ENCODE data around the gene RLIM.
"Not testable (repeated sequence)": the region's sequence is repeated elsewhere in the genome, so short reads cannot be mapped to it uniquely, and the experiment has no call there.

Gene RLIM, protein sequence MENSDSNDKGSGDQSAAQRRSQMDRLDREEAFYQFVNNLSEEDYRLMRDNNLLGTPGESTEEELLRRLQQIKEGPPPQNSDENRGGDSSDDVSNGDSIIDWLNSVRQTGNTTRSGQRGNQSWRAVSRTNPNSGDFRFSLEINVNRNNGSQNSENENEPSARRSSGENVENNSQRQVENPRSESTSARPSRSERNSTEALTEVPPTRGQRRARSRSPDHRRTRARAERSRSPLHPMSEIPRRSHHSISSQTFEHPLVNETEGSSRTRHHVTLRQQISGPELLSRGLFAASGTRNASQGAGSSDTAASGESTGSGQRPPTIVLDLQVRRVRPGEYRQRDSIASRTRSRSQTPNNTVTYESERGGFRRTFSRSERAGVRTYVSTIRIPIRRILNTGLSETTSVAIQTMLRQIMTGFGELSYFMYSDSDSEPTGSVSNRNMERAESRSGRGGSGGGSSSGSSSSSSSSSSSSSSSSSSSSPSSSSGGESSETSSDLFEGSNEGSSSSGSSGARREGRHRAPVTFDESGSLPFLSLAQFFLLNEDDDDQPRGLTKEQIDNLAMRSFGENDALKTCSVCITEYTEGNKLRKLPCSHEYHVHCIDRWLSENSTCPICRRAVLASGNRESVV

DNA sequence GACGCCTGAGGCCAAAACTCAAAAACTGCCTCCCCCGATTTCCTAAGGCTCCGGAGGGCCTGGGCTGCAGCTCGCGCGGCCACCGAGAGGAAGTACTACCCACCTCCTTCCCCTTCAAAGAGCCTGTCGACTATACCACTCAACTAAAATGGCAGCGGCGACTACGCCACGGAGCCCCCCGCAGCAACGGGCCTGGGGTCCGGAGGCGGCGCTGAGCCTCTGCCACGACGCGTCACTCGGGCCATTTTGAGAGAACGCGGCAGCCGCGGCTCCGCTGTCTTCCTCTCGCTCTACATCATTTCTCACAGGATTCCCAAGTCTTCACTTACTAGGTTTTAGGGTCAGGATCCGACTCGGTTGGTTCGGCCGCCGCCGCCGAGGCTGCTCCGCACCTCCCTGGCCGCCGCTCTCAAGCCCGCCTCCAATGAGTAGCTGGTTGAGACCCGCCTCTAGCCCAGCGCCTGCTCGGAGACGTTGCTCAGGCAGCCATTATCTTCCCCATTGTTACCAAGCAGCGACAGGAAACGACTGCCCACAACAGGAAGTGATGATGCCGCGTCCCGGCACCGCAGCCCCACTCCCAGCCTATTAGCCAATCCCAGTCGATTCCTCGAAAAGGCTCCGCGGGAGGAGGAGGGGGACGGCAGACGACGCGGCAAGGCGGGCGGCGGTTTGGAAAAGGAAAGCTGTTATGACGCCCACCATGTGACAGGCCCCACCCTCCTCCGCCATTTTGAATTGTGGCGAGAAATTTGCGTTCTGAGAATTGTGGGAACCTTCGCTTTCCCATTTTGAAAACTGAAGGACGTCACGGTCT is at the start of gene RLIM:
RLIM (minus strand) TSS at position 532 of the 817 bp plus-strand sequence. CDS start 18,647 bp downstream, outside the sequence.
- DNase-seq = peak; percentile 93

DNA sequence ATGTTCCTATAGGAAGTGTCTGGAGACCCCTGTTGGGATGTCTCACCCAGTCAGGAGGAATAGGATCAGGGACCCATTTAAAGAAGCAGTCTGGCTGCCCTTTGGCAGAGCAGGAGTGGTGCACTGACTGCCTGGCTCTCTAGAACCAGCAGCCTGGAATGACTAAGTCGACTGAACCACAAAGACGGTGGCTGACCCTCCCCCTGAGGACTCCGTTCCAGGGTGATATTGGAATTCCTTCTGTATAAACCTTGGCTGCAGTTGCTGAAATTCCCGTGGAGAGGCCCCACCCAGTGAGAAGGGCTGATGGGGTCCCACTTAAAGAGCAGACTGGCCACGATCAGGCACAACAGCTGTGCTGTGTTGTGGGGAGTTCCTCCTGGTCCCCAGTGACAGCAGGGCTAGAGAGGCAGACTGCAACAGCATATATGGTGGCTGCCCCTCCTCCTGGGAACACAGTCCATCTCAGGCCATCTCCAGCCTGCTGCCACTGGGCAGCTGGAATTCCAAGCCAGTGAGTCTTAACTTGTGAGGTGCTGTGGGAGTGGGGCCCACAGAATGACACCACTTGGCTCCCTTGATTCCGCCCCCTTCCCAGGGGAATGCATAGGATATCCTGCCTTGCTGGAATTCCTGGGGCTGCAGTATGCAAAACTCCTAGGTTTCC is 41.8 kb upstream of the RLIM start:
- DNase-seq = no peak

DNA sequence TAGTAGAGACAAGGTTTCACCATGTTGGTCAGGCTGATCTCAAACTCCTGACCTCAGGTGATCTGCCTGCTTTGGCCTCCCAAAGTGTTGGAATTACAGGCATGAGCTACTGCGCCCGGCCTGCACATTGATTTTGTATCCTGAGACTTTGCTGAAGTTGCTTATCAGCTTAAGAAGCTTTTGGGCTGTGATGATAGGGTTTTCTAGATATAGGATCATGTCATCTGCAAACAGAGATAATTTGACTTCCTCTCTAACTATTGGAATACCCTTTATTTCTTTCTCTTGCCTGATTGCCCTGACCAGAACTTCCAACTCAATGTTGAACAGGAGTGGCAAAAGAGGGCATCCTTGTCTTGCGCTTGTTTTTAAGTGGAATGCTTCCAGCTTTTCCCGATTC is 40.5 kb upstream of the RLIM start:
- not testable (repeated sequence) for DNase-seq

DNA sequence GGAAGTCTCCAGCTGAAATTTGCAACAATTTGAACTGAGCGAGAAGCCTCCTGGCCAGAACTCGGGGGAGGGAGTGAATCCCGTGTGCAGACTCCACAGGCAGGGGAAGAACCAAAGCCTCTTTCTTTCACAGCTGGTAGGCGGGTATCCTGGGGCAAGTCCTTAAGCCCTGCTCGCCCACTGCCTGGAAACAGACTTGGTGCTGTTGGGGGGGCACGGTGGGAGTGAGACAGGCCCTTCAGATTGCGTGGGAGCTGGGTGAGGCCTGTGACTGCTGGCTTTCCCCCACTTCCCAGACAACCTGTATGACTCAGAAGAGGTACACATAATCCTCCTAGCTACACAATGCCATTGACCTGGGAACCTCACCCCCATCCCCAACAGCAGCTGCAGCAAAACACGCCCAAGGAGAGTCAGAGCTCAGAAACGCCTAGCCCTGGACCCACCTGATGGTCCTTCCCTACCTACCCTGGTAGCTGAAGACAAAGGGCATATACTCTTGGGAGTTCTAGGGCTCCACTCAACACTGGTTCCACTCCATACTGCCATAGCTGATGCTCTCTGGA is 22.4 kb upstream of the RLIM start:
- no peak for DNase-seq

DNA sequence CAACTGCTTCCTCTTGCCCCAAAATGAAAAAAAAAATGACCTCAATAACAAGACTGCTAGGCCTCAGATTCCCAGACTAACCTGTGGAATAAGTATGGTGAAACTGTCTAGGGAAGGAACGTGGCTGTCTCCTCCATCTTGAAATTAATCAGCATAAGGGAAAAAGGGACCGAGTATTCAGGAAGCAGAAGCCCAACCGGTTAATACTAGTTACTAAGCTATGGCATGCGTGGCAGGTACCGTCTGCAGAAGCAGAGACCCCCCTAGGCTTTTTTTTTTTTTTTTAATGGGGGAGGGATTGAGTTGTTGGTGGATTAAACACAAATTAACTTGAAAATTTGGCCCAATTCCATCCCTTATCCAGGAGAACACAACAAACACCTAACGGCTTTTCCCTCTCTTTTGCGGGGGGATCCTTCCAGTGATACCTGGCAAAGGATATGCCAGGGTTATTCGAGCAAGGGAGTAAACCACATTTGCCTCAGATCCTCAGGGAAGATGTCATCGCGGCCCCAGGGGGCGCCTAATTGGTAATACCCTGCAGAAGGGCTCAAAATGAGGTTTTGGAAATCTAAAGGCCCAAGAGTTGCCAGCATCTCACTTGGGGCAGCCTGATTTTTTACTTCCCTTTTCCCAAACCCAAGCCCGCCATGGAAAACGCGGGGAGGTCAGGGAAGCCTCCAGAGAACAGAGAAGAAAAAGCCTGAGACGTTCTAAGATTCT is 893 bp downstream of the RLIM start:
- no peak for DNase-seq

DNA sequence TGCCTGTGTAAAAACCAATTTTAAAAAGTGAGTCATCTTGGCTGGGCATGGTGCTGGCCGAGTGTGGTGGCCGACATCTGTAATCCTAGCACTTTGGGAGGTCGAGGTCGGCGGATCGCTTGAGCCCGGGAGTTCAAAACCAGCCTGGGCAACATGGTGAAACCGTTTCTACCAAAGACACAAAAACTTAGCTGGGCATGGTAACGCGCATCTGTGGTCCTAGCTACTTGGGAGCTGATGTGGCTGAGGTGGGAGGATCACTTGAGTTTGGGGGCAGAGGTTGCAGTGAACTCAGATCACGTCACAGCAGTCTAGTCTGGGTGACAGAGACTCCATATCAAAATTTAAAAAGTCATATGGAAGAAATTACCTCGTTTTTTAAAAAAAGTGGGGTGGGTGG is 7.6 kb downstream of the RLIM start:
- no peak for DNase-seq

DNA sequence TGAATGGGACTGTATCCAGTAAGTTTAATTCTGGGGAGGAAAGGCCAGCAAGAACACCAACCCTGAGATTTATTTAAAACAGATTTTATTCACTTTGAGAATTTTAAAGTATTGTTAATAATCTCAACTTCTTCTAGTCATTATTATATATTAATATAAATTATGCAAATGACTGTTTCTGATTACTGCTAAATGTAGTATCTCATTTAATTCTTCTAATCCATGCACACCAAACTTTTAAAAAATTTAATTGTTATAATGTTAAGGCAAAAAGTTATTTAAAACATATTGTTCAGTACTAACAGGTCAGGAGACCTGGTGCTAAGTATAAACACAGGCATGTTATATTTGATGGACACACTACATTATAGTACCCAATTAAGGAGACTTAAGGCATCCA is 8.1 kb downstream of the RLIM start:
- no peak for DNase-seq

DNA sequence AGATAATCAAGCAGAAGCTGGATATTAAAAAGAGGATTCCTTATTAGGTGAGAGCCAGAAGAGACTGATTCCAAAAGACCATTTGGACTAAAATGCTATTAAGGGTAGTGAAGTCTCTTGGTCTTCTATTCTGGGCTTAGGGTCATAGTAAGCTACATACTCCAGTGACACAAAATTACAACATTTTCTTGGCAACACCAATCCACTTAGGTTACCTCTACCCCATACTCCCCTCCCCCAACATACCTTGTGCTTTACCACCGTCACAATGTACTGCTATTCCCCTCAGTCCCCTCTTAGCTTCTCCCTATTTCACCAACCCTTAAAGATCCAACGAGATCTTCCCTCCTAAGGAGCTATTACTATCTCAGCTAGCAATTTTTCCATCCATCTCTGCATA is 11.4 kb downstream of the RLIM start:
- DNase-seq = no peak

DNA sequence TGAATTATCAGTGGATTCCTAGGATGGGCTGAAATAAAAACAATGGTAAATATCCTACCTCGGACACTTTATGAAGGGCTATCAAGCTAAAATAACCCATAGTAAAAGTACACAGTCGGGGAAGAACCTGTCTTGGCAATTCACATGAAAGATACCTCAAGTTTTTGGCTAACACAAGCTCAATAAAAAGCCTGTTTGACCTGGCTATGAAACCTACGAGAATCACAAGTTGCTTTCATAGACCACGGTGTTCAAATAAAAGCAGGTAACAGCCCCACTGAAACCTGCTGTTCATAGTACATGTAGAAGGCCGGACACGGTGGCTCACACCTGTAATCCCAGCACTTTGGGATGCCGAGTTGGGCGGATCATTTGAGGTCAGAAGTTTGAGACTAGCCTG is 12.3 kb downstream of the RLIM start:
- no peak for DNase-seq

DNA sequence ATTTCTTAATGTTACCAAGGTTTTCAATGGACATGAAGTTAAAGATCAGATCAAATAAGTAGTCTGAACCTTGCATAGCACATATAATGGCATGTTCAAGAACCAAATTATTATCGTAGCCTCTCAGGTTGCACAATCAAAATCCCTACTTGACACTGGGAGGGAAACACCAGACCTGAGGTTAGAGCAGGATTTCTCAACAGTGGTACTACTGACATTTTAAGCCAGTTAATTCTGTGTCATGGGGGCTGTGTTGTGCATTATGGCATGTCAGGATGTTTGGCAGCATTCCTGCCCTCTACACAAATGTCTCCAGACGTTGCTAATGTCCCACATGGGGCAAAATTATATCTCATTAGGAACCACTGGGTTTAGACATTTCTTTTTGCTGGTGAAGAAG is 20.8 kb downstream of the RLIM start:
- DNase-seq = no peak

DNA sequence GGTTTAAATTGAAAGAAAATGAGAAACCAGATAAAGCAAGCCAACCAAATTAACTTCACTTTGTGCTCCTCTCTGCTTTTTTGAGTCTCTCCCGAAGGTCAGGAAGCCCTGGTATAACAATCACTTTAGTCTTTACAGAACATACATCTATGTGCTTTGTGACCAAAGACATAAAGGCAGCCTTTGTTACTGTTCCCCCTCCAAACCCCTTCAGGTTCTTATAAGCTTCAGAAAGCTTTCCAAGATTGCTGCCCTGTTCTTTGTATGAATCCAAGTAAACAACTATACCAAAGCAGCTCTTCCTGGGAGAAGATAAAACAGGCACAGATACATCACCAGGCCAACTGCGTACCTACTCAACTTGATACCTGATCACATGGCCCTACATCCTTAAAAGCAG is 28.7 kb downstream of the RLIM start:
- DNase-seq = no peak

DNA sequence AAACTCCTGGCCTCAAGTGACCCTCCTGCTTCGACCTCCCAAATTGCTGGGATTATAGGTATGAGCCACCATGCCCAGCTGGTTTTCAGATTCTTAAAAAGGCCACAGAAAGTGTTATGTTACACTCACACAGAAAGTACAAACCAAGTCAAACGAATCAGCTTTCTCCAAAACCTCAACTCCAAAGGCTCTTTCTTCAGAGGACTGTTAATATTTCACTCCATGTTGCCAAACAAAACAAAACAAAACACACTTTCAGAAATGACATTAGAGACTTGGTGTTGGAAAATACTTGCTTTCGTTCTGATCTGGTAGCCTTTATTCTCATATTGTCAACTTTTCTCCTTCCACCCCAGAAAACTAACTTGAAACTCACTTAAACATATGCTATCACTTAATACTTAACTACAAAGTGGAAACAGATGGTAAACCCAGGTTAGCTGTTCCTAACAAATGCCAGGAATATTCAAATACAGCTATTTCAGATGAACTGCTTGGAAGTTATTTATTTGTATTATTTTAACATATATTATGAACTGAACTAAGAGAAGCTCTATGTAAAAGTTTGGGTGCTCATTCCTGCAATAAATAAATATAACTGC is 34.7 kb downstream of the RLIM start:
- DNase-seq = no peak

DNA sequence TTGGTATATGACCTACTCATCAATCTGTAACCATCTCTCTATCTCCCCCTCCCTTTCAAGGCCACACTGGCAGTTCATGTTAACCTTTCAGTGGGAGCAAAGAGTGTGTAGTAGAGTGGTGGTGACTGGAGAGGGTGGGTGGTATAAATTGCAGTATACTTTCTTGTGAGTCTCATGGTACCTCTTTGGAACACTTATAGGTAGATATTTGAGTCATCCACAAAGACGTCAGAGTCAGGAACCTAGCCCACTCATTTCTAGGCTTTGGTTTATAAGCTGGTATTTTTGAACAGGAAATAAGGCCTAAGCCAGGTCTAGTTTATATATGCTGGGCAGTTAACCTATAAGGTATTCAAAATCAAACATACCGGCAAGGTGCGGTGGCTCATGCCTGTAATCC is 36.3 kb downstream of the RLIM start:
- DNase-seq = peak; percentile 19

DNA sequence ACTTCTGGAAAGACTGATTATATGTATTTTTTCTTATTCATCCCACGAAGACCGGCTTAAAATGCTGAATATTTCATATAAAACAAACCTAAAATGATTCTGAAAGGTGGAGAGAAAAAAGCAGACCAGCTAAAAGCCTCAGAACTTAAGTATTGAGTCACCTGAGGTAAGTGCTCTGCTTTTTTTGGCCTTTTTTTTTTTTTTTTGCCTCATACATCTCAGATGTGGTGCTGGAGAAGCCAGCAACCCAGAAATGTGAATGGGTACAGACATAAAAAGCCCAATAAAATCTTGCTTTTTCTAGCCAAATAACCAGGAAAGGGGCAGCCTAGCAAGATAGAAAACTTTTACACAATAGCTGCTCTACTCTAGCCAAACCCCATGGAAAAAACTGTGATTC is 57.0 kb downstream of the RLIM start:
- DNase-seq = no peak

DNA sequence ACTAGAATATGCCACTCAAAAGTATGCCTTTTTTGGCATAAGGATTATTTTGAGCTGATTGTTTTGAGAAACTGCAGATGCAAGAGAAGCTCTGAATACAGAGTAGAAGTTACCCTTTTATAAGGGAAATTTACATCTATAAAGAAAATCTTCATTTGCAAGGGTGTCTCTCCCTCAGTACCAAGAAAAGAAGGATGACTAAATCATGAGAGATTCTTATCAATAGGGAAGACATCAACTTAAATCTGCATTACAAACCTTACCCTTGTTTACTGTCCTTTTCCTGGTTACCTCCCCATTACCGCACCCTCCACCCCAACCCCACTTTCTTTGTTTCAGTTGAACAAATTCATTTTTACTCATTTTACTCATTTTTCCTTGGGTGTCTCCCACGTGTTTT is 62.5 kb downstream of the RLIM start:
- no peak for DNase-seq

DNA sequence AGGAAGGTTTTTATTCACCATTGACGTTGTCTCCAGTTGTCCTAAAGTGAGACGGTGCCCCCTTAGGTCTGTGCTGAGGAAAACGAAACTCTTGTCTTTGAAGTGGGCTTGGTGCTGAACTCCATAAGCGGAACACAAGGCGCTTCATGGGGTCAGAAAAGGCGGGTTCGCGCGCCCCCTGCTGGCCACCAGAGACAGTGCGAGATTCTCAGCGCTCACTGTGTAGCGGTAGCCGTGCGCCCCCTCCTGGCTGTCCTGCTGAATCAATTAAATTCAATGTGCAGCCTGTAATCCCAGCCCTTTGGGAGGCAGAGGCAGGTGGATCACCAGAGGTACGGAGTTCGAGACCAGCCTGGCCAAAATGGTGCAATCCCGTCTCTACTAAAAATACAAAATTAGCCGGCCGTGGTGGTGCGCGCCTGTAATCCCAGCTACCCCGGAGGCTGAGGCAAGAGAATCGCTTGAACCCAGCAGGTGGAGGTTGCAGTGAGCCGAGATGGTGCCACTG is 64.1 kb downstream of the RLIM start:
- DNase-seq = peak; percentile 88

DNA sequence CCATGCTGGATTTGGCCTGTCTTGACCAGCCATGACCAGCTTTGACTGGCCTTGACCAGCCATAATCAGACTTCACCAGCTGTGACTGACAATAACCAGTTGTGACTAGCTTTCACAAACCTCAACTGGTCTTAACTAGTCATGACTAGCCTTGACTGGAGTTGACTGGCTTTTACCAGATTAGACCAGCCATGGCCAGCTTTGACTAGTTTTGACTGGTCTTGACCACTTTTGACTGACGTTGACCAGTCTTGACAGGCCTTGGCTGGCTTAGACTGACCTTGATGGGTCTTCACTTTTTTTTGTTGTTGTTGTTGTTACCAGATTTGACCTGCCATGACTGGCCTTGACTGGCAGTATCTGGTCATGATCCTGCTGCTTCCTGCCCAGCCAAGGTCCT is 67.4 kb downstream of the RLIM start:
- DNase-seq = no peak

DNA sequence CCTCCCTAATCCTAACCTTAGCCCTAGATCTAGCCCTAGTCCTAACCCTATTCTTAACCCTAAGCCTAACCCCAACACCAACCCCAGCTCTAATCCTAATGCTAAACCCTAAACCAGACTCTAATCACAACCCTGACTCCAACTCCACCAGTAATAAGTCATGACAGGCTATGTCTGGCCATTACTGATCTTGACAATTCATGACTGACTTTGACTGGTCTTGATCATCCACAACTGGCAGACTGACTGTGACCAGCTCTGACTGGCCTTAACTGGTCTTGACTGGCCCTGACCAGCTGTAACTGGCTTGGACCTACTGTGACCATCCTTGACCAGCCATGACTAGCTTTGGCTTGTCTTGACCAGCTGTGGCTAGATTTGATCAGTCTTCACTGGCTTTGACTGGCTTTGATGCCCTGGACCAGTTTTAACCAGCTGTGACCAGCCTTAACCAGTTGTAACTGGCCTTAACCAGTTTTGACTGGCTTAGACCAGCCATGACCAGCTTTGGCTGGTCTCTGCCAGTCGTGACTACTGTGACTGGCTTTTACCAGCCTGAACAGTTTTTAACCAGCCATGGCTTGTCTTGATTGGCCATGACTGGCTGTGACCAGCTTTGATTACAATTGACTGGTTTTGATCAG is 68.4 kb downstream of the RLIM start:
- DNase-seq = no peak

DNA sequence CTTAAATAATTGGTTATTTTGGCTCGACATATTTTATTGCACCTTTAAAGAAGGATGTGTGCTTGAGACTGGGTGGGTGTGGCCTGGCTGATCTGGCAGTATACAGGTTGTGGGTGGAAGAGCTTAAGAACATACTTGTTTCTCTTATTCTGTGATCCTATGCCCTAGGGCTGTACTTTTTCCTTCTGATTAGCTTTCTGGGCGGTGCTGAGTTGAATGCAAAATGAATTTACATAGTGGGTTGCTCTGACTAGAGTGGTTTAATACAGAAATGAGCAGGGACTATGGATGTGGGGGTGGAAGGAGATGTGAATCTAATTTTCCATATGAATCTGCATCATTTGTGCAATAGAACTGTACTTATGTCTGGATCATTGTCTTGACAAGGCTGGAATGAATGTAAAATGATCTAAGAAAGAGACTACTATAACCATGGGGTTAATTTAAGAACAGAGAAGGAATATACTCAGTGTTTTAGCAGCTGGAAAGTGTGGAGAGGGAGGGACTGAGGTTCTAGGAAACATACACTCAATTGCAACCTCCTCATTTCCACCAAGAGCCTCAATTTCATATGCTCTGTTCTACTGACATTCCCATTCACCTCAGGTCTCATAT is 73.7 kb downstream of the RLIM start:
- DNase-seq = peak; percentile 36

DNA sequence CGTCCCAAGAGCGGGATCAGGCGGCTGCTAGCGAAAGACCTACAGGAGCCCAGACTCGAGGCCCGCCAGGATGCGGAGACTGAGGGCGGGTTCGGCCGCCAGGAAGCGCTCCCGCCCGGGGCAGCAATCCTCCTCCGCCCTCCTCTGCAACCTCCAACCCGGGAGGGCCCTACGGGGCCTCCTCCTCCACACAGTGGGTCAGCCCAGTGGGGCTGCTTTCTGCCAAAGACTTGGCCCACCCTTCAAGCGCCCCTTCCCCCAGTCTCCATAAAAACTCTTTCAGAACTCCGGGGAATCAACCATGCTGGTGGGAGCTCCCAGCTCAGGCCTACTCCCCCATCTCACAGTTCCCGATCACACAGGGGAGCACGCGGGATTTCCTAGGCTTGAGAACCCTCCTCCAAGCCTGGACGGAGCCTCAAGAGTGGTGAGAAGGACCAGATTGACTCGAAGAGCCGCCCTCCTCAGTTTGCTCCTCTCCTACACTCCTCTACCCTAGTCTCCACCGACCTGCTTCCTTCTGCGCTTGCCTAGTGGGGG is 77.5 kb downstream of the RLIM start:
- peak; percentile 18 for DNase-seq
